A673 (cell line): Measurements from ENCODE around the gene PRG3.

Experiments used
- EZH2 ChIP-seq: fragments of 200-600 bp; sonication (generic); IDR thresholded peaks from 2 replicates; pipeline ENCODE4 v1.6.1; 2017; ENCODE audit warnings: borderline replicate concordance, low read depth, mild to moderate bottlenecking, mixed read lengths, antibody characterized with exemption, low read length; ENCODE audit not compliant: poor library complexity, severe bottlenecking
- TF ChIP-seq, protein P1 (sequence below): fragments of 300-800, 200-600 bp; sonication (generic); conservative IDR thresholded peaks from 2 replicates; pipeline ENCODE4 v1.5.1; 2017; ENCODE audit warnings: low read depth, mild to moderate bottlenecking, antibody characterized with exemption, low read length, moderate library complexity, mixed read lengths

DNA sequence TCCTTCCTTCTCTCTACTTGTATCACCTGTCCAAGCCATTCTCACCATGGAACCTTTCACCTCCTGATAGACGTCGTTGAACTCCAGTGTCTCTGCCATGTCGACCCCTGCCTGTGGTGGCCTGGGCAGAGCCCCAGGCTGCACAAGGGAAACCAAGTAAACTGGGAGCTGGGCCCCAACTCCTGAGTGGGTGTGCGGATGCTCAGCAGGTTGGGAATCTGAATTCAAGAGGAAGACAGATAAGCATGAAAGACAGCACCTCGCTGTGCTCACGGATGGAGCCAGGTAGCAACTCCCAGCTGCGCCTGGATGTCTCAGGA lies 46.0 kb downstream of the PRG3 start:
- TF ChIP-seq, protein P1, sequence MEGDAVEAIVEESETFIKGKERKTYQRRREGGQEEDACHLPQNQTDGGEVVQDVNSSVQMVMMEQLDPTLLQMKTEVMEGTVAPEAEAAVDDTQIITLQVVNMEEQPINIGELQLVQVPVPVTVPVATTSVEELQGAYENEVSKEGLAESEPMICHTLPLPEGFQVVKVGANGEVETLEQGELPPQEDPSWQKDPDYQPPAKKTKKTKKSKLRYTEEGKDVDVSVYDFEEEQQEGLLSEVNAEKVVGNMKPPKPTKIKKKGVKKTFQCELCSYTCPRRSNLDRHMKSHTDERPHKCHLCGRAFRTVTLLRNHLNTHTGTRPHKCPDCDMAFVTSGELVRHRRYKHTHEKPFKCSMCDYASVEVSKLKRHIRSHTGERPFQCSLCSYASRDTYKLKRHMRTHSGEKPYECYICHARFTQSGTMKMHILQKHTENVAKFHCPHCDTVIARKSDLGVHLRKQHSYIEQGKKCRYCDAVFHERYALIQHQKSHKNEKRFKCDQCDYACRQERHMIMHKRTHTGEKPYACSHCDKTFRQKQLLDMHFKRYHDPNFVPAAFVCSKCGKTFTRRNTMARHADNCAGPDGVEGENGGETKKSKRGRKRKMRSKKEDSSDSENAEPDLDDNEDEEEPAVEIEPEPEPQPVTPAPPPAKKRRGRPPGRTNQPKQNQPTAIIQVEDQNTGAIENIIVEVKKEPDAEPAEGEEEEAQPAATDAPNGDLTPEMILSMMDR: no peak
- no peak for TF ChIP-seq EZH2
